ENCODE data around the gene LRTM1. TPM values are rescaled to one million over a fixed set of nuclear protein-coding genes. Genes with fewer than 3 reads are reported as not detected.

The LRTM1 gene
- total RNA-seq, 2 experiments from 2014 or later: not detected

- no peak for DNase-seq
- Mint-ChIP-seq H3K4me1 (ENCODE audit: low read depth) (no peaks in the 10 kb centered on the region), H3K36me3 (ENCODE audit: low read depth) (no peaks in the 10 kb centered on the region), H3K4me3 (no peak overlapping the region), H3K9me3 (peaks cover 3% of the 10 kb centered on the region), H3K27ac (no peak overlapping the region), H3K27me3 (peaks cover 2% of the 10 kb centered on the region)
- TF ChIP-seq, protein P1, sequence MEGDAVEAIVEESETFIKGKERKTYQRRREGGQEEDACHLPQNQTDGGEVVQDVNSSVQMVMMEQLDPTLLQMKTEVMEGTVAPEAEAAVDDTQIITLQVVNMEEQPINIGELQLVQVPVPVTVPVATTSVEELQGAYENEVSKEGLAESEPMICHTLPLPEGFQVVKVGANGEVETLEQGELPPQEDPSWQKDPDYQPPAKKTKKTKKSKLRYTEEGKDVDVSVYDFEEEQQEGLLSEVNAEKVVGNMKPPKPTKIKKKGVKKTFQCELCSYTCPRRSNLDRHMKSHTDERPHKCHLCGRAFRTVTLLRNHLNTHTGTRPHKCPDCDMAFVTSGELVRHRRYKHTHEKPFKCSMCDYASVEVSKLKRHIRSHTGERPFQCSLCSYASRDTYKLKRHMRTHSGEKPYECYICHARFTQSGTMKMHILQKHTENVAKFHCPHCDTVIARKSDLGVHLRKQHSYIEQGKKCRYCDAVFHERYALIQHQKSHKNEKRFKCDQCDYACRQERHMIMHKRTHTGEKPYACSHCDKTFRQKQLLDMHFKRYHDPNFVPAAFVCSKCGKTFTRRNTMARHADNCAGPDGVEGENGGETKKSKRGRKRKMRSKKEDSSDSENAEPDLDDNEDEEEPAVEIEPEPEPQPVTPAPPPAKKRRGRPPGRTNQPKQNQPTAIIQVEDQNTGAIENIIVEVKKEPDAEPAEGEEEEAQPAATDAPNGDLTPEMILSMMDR (IDR thresholded peaks at IDR 0.05): no peak
- ChIA-PET POLR2A (no interaction called here), CTCF (no interaction called here)
- ATAC-seq: no peak
- intact Hi-C loops (cut with micrococcal nuclease): no loop called here
Observed at GRCh38 chr3:54967731-54968161, 39.9 kb upstream of the LRTM1 start.

- TF ChIP-seq, protein P1 (IDR thresholded peaks at IDR 0.05): no peak
- peaks cover 3% of the 10 kb centered on the region for H3K9me3 Mint-ChIP-seq
- no peak overlapping the region for H3K27ac Mint-ChIP-seq
- no peak for DNase-seq
- peaks cover 2% of the 10 kb centered on the region for H3K27me3 Mint-ChIP-seq
- ChIA-PET CTCF (no interaction called here), POLR2A (no interaction called here)
- intact Hi-C loops (cut with micrococcal nuclease): no loop called here
- ATAC-seq: no peak
- no peak overlapping the region for H3K4me3 Mint-ChIP-seq
- H3K36me3 Mint-ChIP-seq (ENCODE audit: low read depth): no peaks in the 10 kb centered on the region
- H3K4me1 Mint-ChIP-seq (ENCODE audit: low read depth): no peaks in the 10 kb centered on the region
Observed at GRCh38 chr3:54966979-54967378, 39.1 kb upstream of the LRTM1 start.

- TF ChIP-seq, protein P1 (IDR thresholded peaks at IDR 0.05): no peak
- no peak for DNase-seq
- ATAC-seq: no peak
- H3K36me3 Mint-ChIP-seq (ENCODE audit: low read depth): no peaks in the 10 kb centered on the region
- POLR2A ChIA-PET: no interaction called here
- CTCF ChIA-PET: interaction anchor here (1.4 kb wide), 1 partner anchor 11 kb away, joined by 4 read pairs; no protein-coding TSS in a partner anchor
- H3K9me3 Mint-ChIP-seq: peaks cover 1% of the 10 kb centered on the region
- H3K27ac Mint-ChIP-seq: no peak overlapping the region
- intact Hi-C loops (cut with micrococcal nuclease): no loop called here
- no peak overlapping the region for H3K4me3 Mint-ChIP-seq
- no peaks in the 10 kb centered on the region for H3K27me3 Mint-ChIP-seq
- no peaks in the 10 kb centered on the region for H3K4me1 Mint-ChIP-seq (ENCODE audit: low read depth)
Observed at GRCh38 chr3:54965746-54966145, 37.9 kb upstream of the LRTM1 start.

GRCh38 chr3:54964081-54964480 lies 36.2 kb upstream of the LRTM1 start:
- H3K4me1 Mint-ChIP-seq (ENCODE audit: low read depth): no peaks in the 10 kb centered on the region
- DNase-seq: no peak
- no peak for ATAC-seq
- TF ChIP-seq, protein P1 (IDR thresholded peaks at IDR 0.05): no peak
- H3K36me3 Mint-ChIP-seq (ENCODE audit: low read depth): no peaks in the 10 kb centered on the region
- H3K4me3 Mint-ChIP-seq: no peak overlapping the region
- H3K27ac Mint-ChIP-seq: no peak overlapping the region
- H3K9me3 Mint-ChIP-seq: no peaks in the 10 kb centered on the region
- ChIA-PET CTCF (no interaction called here), POLR2A (no interaction called here)
- intact Hi-C loops (cut with micrococcal nuclease): no loop called here
- H3K27me3 Mint-ChIP-seq: no peaks in the 10 kb centered on the region

DNA sequence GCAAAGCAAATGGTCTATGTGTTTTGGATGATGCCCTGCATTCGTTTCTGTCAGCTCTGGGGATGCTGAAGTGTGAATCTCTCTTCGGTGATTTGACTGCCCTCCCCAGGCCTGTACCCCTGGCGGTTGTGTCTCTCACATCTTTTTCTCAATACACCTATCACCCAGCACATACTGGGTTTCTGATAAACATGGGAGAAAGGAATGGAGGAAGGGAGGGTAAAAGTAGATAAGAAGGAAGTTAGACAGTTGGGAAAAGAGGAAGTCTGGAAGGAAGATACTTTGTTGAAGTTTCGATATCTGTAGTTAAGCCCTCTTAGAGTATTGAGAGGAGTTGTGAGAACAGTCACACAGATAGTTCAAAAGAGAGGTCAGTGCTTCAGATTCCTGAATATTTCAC lies 35.8 kb upstream of the LRTM1 start:
- ATAC-seq (no peak), DNase-seq (no peak)
- Mint-ChIP-seq H3K4me3 (no peak overlapping the region), H3K27me3 (no peaks in the 10 kb centered on the region), H3K4me1 (ENCODE audit: low read depth) (no peaks in the 10 kb centered on the region), H3K36me3 (ENCODE audit: low read depth) (no peaks in the 10 kb centered on the region), H3K9me3 (no peaks in the 10 kb centered on the region), H3K27ac (no peak overlapping the region)
- TF ChIP-seq, protein P1 (IDR thresholded peaks at IDR 0.05): no peak
- intact Hi-C loops (cut with micrococcal nuclease): no loop called here
- ChIA-PET CTCF (no interaction called here), POLR2A (no interaction called here)
